NCI-H146 treated with DMSO at 0.1 percent for 48 hours (cell line): ENCODE results near the gene SLC6A19.
"Not testable (repeated sequence)": the region's sequence is repeated elsewhere in the genome, so short reads cannot be mapped to it uniquely, and the experiment has no call there.

Experiments
- DNase-seq: peaks from one replicate; lab custom pipeline; 2025; ENCODE audit not compliant: unreplicated experiment; lab: John Stamatoyannopoulos, UW

Gene SLC6A19

DNA sequence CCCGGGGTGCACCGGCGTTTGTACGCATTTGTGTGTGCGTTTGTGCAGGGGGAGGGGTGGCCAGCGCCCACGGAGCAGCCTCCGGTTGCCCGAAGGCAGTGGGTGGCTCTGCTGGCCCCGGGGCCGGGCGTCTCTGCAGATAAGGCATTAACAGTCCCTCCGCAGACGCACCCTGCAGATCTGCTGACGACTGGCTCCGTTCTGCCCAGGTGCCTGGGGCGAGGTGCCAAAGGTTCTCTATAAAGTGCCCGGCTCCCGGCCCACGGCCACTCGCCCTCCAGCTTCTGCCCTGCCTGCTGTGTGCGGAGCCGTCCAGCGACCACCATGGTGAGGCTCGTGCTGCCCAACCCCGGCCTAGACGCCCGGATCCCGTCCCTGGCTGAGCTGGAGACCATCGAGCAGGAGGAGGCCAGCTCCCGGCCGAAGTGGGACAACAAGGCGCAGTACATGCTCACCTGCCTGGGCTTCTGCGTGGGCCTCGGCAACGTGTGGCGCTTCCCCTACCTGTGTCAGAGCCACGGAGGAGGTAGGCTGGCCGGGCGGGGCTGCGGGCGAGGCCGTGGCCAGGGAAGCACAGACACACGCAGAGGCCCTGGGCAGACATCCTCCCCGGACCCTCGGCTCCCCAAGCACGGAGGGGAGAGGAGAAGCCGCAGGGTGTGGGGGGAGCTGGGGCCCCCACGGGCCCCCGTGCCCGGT is at the start of gene SLC6A19:
Gene SLC6A19 (plus strand): TSS at position 269 of the 699 bp plus-strand sequence. CDS start 56 bp downstream, at position 325.
- no peak for DNase-seq

GRCh38 chr5:1152156-1152555 is 49.2 kb upstream of the SLC6A19 start:
- DNase-seq: no peak

DNA sequence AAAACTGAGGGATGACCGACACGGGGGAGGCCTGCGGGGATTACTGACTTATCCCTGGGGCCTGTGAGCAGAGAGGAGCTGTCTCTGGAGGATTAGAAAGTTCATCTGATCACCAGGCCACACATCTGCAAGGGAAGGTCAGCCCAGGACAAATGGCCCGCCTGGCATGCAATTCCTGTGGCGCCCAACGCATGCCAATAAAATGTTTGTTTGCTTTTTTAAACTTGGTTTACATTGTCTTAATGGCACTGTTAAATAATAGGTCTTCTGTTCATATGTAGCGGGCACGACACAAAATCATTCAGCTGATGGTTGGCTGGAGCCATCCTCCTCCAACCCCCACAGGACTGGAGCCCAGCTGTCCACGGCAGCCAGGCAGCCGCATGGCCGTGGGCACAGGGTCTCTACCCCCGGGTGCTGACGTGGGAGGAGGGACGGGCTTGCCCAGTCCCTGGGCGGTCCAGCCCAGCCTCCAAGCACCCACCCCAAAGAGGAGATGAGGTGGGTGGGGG is 48.6 kb upstream of the SLC6A19 start:
- no peak for DNase-seq

GRCh38 chr5:1153428-1153827 is 48.0 kb upstream of the SLC6A19 start:
- no peak for DNase-seq

GRCh38 chr5:1155191-1156032 is 46.0 kb upstream of the SLC6A19 start:
- no peak for DNase-seq

- DNase-seq: no peak
Observed at GRCh38 chr5:1156033-1156753, 45.2 kb upstream of the SLC6A19 start.

- DNase-seq: no peak
Observed at GRCh38 chr5:1156754-1157460, 44.5 kb upstream of the SLC6A19 start.

- DNase-seq: not testable (repeated sequence)
Observed at GRCh38 chr5:1157461-1157986, 43.9 kb upstream of the SLC6A19 start.

GRCh38 chr5:1158647-1159340 is 42.6 kb upstream of the SLC6A19 start:
- no peak for DNase-seq

DNA sequence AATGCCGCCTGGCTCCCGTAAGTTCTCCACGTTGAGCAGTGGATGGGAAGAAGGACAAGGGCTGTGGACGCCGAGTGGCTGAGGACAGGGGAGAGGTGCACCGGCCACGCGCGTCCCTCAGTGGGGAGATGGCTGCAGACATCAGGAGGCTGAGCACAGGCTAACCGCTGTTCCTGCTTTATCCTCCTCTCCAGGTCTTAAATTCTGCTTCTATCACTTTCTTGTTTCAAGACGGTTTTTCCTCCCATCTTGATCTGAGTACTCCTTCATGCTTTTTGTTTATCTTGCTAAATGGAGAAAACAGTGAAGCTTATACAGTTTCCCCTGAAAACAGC is 42.1 kb upstream of the SLC6A19 start:
- no peak for DNase-seq

DNA sequence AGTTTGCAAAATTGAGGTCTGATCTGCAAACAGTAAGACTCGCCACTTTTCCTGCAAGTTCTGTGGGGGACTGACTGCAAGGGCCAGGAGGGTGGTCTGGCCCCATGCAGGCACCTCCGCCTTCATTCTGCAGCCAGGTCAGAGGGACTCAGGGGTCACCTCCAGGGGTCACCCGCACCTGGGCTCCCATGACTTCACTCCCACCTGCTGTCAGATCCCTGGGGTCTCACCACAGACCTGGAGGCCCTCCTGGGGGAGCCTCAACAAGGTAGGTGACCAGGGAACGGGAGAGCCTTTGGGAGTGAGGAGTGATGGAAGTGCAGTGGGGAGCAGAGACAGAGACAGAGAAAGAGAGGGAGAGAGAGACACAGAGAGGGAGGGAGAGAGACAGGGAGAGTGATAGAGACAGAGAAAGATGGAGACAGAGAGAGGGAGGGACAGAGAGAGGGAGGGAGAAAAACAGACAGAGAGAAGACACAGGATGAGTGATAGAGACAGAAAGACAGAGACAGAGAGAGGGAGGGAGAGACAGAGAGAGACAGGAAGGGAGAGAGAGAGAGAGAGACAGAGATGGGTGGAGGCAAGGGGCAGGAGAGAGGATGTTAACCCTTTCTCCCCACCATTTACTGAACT is 41.5 kb upstream of the SLC6A19 start:
- no peak for DNase-seq

DNA sequence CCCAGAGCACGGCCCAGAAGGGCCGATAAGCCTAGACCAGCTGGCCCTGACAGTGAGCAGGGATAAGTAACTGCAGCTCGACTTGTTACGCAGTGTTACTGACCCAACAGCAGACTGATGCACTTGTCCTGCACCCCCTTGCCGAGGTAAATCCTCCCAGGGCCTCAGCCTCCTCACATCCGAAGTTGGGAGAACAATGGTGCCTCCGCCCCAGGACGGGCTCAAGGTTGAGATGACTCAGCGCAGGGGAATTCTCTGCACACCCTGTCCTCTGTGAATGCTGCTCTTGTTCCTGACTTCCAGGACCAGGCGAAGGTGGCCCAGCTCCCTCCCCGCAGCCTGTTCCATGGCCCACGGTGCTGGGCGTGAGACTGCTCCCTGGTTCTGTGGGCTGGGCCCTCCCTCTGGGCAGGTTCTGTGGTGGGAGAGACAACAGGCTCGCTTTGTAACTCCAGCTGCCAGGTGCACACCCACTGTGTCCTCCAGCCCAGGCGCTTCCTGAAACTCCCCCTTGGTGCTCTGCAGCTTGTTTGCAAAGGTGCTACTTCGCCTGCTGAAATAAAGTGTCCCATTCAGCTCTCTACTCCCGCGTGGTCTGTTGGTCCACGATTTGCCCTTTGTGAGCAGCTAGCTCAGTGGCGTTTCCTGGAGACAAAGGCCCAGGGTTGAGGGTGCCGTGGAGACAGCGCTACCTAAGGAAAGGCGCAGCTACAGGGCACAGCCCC is 40.1 kb upstream of the SLC6A19 start:
- peak; percentile 20 for DNase-seq

DNA sequence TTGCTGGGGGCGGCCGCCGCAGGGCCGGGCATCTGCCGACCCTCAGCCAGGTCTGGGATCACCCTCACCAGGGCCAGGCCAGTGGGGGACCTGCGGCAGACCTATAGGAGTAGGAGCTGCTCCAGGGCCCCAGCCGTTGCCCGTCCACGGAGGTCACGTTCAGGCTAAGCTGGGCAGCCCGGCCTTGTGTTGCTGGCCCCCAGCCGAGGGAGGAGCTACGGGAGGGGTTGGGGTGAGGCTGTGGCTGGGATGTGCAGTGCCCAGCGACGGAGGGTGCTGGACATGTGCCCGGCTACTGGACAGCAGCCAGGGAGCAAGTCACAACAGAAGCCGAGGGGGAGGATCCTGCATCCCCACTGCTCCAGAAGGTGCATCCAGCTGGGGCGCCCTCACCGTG is 39.6 kb upstream of the SLC6A19 start:
- no peak for DNase-seq

DNA sequence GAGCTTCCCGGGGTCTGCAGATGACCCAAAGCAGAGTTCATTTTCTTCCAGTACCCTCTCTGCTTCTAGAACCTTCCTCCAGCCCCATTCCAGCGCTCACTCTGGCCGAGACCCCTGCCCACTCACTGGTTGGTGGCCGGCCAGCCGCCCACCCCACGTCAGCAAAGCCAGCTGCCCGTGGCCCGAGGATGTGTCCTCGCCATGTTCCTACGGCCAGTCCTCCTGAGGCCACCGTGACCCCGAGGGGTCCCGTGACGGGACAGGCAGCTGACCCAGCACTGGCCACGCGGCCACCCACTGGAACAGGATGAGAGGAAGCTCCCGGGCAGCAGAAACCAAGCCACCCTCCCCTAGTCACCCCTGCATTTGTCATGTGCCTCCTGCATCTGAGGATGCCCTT is 39.1 kb upstream of the SLC6A19 start:
- no peak for DNase-seq

DNA sequence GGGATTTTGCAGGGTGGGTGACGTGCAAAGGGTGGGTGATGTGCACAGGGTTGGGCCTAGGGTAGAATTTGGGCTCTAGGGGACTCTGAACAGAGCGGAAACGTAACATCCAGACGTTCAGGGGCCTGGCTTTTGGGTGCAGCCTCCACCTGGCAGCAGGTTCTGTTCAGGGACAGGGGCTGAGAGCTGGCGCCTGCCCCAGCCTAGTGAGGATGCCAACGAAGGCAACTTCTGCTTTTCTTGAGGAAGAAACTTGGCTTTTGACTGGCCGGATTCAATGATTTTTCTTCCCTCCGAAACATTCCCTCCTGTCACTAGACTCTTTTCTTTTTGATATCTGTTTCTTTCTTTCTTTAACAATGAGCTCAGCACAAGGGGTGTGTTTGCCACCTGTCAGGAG is 38.6 kb upstream of the SLC6A19 start:
- DNase-seq: no peak

DNA sequence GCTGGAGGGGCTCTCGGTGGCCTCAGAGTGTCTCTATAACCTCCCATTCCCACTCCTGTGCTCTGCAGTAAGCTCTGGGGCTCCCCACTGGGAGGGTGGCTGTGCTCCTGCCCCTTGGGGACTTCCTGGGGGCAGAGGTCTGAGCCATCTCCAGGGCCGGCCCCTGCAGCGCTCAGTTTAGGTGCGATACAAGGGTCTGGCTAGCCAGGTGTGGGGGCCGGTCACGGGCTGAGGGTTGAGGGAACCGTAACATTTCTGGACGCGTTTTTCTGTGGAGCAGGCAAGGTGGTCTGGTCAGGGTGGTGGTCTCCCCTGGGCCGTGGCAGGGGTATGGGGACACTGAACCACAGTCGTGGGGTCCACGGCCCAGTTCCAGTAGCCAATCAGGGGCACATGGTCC is 38.0 kb upstream of the SLC6A19 start:
- DNase-seq: no peak

DNA sequence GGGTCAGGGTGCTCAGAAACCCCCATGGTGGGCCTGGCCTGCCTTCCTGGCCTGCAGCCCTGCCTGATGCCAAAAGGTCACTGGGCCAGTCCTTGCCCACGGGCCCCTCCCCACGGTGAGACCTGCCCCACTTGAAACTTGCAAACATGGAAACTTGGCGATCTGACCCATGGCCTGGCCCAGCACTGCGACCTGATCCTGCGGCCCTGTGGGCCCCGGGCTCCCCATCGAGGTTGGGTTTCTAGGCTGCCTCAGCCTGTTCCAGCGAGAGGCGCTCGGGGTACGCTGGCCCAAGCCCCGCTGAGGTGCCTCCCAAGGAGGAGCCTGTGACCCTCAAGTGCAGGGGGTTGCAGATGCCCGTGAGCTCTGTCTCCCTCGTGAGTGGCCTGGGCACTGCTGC is 37.5 kb upstream of the SLC6A19 start:
- DNase-seq: no peak

DNA sequence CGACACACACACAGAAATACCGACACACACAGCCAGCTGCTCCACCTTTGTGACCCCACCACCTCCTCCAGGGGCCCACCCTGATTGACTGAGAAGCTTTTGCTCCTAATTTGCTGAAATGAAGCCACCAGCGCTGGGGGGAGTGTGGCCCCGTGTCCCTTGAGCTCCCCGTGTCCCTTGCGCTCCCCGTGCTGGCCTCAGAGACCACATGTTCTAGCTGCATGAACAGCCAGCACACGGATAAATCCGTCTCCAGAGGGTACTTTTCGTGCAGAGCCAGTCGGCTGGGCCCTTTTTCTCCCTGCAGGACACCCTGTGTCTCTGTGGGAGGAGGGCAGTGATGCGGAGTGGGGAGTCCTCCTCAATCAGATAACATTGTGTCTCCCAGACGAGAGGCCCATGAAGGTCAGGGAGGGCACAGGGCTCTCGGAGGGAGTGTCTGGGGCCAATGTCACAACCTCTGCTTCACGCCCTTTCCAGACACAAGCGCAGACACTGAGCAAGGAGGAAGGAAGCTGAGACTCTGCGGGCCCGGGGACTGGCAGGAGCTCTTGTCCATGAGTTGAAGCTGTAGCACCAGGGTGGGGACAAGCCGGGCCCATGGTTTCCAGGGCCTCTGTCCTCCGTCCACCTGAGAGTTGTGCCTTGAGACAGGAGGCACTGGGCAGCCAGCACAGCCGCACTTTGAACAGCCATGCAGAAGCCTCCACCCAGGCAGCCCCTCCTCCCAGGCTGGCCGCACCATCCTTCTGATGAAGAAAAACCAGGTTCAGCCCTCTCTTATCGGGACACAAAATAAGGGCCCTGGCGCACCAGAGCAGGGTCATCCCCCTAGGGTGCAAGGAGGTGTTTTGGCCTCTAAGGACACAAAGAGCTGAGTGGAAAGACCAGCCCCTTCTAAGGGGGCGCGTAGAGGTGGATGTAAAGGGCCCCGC is 36.4 kb upstream of the SLC6A19 start:
- no peak for DNase-seq
